Measurements from ENCODE around the gene HES3.

Gene HES3

DNA sequence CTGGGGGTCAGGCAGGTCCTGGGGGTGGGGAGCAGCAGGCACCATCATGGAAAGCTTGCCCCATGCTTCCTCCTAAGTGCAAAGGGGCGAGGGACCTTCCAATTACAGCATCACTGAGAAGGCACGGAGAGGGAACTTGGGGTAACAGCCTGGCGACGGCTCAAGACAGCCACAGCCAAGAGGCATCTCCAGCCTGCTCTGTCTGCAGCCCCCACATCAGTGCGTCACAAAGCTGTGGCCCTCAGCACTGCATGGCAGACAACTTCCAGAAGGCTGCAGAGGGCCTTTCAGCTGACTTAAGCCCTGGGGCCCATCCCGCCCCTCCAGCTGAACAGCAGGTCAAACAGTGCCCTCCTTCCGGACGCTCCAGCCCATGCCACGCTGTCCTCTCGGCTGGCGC is 30.1 kb downstream of the HES3 start:
- Histone ChIP-seq H3K4me3 (ENCODE audit: low read depth, low read length) (no peak overlapping the region), H3K9ac (no peak overlapping the region), H3K4me1 (peaks cover 5% of the 10 kb centered on the region), H3K79me2 (no peaks in the 10 kb centered on the region), H3K27me3 (ENCODE audit: control insufficient read depth, insufficient read depth, low read length) (no peaks in the 10 kb centered on the region), H3K4me2 (ENCODE audit: low read length) (no peak overlapping the region), H2AFZ (no peak overlapping the region), H3K9me3 (ENCODE audit: control insufficient read depth, low read length) (no peaks in the 10 kb centered on the region), H3K27ac (no peak overlapping the region), H3K36me3 (ENCODE audit: control insufficient read depth, insufficient read depth, low read length) (no peaks in the 10 kb centered on the region)
- TF ChIP-seq CTCF (IDR thresholded peaks at IDR 0.05) = no peak

- H3K9ac ChIP-seq = no peak overlapping the region
- no peaks in the 10 kb centered on the region for H3K9me3 ChIP-seq (ENCODE audit: control insufficient read depth, low read length)
- no peak overlapping the region for H2AFZ ChIP-seq
- H3K4me2 ChIP-seq (ENCODE audit: low read length) = no peak overlapping the region
- H3K27ac ChIP-seq = no peak overlapping the region
- TF ChIP-seq CTCF (IDR thresholded peaks at IDR 0.05) = no peak
- H3K36me3 ChIP-seq (ENCODE audit: control insufficient read depth, insufficient read depth, low read length) = no peaks in the 10 kb centered on the region
- H3K79me2 ChIP-seq = no peaks in the 10 kb centered on the region
- no peaks in the 10 kb centered on the region for H3K27me3 ChIP-seq (ENCODE audit: control insufficient read depth, insufficient read depth, low read length)
- H3K4me3 ChIP-seq (ENCODE audit: low read depth, low read length) = no peak overlapping the region
- H3K4me1 ChIP-seq = peaks cover 5% of the 10 kb centered on the region
Measured at GRCh38 chr1:6274622-6275139, 30.7 kb downstream of the HES3 start.

DNA sequence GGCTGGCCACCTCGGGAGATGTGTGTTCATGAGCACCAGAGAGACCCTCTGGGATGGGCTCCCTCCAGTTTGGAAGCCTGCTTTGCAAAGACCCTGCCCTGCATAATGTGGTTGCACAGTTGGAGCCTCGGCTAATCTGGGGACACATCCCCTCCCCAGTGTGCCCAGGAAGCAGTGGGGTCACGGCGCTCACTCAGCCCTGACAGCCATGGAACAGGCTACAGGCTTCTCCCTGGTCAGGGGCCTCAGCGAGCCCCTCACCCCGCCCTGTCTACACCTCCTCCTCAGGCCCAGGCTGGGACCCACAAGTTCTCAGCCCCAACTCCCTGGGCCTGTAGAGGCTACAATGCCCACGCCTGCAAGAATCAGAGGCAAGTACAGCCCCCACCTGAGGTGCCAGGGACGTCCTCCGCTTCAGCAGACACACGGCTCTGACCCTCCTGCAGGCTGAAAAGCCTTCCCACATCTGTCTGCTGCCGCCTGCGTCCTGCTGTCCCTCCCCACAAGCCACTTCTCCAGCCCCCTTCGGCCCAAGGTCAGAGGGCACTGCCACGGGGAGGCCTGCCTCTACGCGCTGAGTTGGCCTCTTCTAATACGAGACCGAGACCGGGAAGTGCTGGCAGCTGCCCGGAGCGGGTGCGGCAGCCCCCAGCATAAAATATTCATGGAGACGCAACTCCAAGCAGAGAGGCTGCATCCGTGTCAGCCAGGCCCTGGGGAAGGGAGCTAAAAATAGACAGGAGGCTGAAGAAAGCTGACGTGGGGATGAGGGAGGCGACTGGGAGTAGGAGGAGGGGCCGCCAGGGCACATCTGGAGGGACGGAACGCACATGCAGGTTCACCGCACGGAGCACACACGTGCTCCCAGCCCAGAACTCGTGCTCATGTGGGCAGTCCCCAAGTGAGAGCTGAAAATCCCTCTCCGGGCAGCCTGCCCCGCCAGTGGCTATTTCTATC is 32.1 kb downstream of the HES3 start:
- no peak overlapping the region for H3K9ac ChIP-seq

DNA sequence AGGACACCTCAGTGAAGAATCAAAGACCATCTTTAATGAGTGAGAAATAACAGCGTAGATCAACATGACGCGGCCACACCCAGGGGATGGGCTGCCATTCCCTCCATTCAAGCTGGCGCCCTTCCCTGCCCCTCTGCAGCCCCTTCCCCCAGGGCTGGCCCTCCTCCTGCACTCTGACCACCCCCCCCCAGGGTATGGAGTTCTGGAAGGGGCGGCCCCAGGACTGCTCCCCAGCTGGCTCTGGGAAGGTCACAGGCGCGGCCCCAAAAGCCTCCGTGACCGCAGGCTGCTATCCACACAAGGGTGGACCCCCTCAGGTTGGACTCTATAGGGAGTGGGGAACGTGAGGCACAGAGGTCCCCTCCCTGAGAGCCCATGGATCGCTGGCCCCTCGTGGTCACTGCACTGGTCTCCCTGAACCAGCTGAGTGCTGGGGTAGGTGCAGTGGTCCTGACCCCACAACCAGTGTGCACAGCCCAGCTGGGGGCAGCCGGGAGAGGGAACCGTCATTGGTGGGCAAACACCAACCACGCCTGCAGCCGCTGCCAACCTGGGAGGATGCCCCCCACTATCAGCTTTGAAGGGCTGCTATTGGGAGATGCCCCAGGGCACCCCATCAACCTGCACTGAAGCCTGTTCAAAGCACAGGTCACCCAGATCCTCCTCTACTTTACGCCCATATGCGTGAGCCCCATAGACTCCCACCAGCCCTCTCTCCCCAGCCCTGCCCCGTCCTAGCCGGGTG is 33.0 kb downstream of the HES3 start:
- H3K79me2 ChIP-seq = no peaks in the 10 kb centered on the region
- no peaks in the 10 kb centered on the region for H3K9me3 ChIP-seq (ENCODE audit: control insufficient read depth, low read length)
- H3K4me1 ChIP-seq = peaks cover 5% of the 10 kb centered on the region
- peak overlapping the region; percentile 81 for H3K27ac ChIP-seq
- H3K4me2 ChIP-seq (ENCODE audit: low read length) = no peak overlapping the region
- H2AFZ ChIP-seq = peak overlapping the region; percentile 72
- H3K27me3 ChIP-seq (ENCODE audit: control insufficient read depth, insufficient read depth, low read length) = no peaks in the 10 kb centered on the region
- no peaks in the 10 kb centered on the region for H3K36me3 ChIP-seq (ENCODE audit: control insufficient read depth, insufficient read depth, low read length)
- no peak overlapping the region for H3K4me3 ChIP-seq (ENCODE audit: low read depth, low read length)
- H3K9ac ChIP-seq = no peak overlapping the region
- TF ChIP-seq CTCF (IDR thresholded peaks at IDR 0.05) = no peak

More for the DNA sequence above, 32.1 kb downstream of the HES3 start:
- no peaks in the 10 kb centered on the region for H3K9me3 ChIP-seq (ENCODE audit: control insufficient read depth, low read length)
- TF ChIP-seq CTCF (IDR thresholded peaks at IDR 0.05) = no peak
- peaks cover 5% of the 10 kb centered on the region for H3K4me1 ChIP-seq
- H3K36me3 ChIP-seq (ENCODE audit: control insufficient read depth, insufficient read depth, low read length) = no peaks in the 10 kb centered on the region
- H3K4me3 ChIP-seq (ENCODE audit: low read depth, low read length) = no peak overlapping the region
- H3K79me2 ChIP-seq = no peaks in the 10 kb centered on the region
- peak overlapping the region; percentile 81 for H3K27ac ChIP-seq
- H3K27me3 ChIP-seq (ENCODE audit: control insufficient read depth, insufficient read depth, low read length) = no peaks in the 10 kb centered on the region
- peak overlapping the region; percentile 72 for H2AFZ ChIP-seq
- H3K4me2 ChIP-seq (ENCODE audit: low read length) = peak overlapping the region; percentile 66

All from parathyroid adenoma (tissue), 2 donors.